ENCODE results near the gene TCERG1L.

GRCh38 chr10:131056781-131057180, 254.7 kb downstream of the TCERG1L start:
- TF ChIP-seq CTCF (conservative IDR thresholded peaks at IDR 0.05; ENCODE audit: low read length), result no peak
- no peak for TF ChIP-seq EZH2phosphoT487 (IDR thresholded peaks at IDR 0.05; ENCODE audit: borderline replicate concordance)
